Progenitor cell of endocrine pancreas (in vitro differentiated cells): ENCODE measurements around the gene SLC16A13. TPM values are rescaled to one million over a fixed set of nuclear protein-coding genes. Genes with fewer than 3 reads are reported as not detected.
"Not testable (repeated sequence)": the region's sequence is repeated elsewhere in the genome, so short reads cannot be mapped to it uniquely, and the experiment has no call there.

Experiments used
- DNase-seq: peaks from one replicate; pipeline ENCODE4 v3.0.0; 2021; ENCODE audit warnings: low spot score; ENCODE audit not compliant: unreplicated experiment
- H3K27ac Mint-ChIP-seq: 2 replicates; pipeline ENCODE4 v1.8.0; 2021; ENCODE audit warnings: mild to moderate bottlenecking, moderate library complexity, mixed read lengths
- H3K27me3 Mint-ChIP-seq: 2 replicates; pipeline ENCODE4 v1.8.0; 2021; ENCODE audit warnings: mixed read lengths
- H3K36me3 Mint-ChIP-seq: 2 replicates; pipeline ENCODE4 v1.8.0; 2022; ENCODE audit warnings: mixed read lengths; ENCODE audit not compliant: insufficient read depth
- H3K4me1 Mint-ChIP-seq: 2 replicates; pipeline ENCODE4 v1.8.0; 2021; ENCODE audit warnings: low read depth, mixed read lengths
- H3K4me3 Mint-ChIP-seq: 2 replicates; pipeline ENCODE4 v1.8.0; 2021; ENCODE audit warnings: low read depth, mild to moderate bottlenecking, moderate library complexity, mixed read lengths
- H3K9me3 Mint-ChIP-seq: 2 replicates; pipeline ENCODE4 v1.8.0; 2021; ENCODE audit warnings: low read depth, mixed read lengths
- CTCF ChIP-seq: fragments of 200-600 bp; sonication (generic); IDR thresholded peaks from one replicate; pipeline ENCODE4 v1.5.0; 2021; ENCODE audit warnings: antibody characterized with exemption, mild to moderate bottlenecking; ENCODE audit not compliant: unreplicated experiment
- total RNA-seq: library from RNA; stranded (reverse); gene quantifications from 2 replicates; pipeline ENCODE4 v1.2.1, GENCODE V29; 2021

The SLC16A13 gene
- total RNA-seq, 1 donor from 2014 or later = 20.3 TPM

DNA sequence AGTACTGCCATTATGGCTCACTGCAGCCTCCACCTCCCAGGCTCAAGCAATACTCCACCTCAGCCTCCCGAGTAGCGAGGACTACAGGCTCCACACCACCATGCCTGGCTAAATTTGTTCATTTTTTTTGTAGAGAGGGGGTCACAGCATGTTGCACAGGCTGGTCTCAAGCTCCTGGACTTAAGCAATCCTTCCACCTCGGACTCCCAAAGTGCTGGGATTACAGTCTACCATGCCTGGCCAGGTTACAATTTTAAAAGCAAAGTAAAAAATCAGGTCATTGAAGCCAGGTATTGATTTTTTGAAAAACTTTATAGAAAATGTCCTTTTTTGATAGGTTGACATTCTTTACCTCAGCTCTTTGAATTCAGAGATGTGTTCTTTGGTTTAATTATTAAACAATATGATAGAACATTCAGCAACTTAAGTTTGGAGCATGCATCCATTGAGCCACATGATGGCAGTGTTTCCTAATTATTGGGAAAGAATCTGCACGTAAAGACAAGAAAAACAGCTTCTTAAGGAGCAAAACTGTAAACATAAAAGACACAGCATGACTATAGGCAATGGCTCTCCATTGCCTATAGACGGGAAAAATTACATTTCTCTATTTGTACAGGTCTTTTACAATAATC lies 9.8 kb downstream of the SLC16A13 start:
- H3K27ac Mint-ChIP-seq = peak overlapping the region; percentile 92
- DNase-seq = no peak
- no peaks in the 10 kb centered on the region for H3K36me3 Mint-ChIP-seq

DNA sequence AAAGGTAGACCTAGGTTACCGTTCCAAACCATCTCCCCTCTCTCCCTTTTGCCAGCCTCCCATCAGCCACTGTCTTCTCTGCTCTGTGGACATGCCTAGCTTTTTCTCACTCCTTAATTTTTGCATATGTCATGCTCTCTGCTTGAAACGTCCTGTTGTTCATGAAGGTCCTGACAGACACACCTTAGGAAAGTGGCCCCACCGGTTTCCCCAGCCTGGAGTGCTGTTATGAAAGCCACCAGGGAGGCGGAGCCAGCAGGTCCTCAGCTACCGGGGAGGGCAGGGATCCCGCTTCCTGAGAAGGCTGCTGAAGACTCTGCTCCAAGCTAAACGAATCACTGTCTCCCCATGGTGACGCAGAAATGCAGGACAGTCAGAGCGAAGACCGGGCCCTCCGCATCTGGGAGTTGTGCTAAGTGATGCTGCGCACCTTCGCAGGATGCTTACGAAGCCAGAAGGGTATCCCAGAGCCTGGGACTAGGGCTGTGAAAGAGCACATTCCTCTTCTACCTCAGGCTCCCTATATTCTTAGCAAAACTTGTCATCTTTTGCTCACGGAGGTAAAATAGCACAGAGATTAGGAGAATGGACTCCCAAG lies 10.4 kb downstream of the SLC16A13 start:
- Mint-ChIP-seq H3K4me3 (peak overlapping the region; percentile 39), H3K4me1 (peaks cover 25% of the 10 kb centered on the region), H3K36me3 (no peaks in the 10 kb centered on the region), H3K27ac (peak overlapping the region; percentile 92), H3K9me3 (no peaks in the 10 kb centered on the region), H3K27me3 (peaks cover 34% of the 10 kb centered on the region)
- DNase-seq = peak; percentile 43
- peak; percentile 13 for TF ChIP-seq CTCF

More for the DNA sequence above, 9.8 kb downstream of the SLC16A13 start:
- Mint-ChIP-seq H3K4me1 (peaks cover 25% of the 10 kb centered on the region), H3K27me3 (peaks cover 38% of the 10 kb centered on the region), H3K9me3 (no peaks in the 10 kb centered on the region), H3K4me3 (peak overlapping the region; percentile 39)
- TF ChIP-seq CTCF = peak; percentile 91

DNA sequence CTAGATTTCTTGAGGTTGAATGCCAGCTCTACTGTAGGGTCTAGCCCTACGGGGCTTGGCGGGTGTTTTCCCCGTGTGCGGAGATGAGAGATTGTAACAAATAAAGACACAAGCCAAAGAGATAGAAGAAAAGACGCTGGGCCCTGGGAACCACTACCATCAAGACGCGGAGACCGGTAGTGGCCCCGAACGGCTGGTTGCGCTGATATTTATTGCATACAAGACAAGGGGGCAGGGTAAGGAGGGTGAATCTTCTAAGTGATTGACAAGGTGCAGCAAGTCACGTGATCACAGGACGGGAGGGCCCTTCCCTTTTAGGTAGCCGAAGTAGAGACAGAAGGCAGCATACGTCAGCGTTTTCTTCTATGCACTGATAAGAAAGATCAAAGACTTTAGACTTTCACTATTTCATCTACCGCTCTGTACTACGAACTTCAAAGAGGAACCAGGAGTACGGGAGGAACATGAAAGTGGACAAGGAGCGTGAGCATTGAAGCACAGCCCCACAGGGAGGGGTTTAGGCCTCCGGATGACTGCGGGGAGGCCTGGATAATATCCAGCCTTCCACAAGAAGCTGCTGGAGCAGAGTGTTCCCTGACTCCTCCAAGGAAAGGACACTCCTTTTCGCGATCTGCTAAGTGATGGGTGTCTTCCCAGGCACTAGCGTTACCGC lies 11.0 kb downstream of the SLC16A13 start:
- not testable (repeated sequence) for H3K27ac Mint-ChIP-seq, DNase-seq, H3K9me3 Mint-ChIP-seq, H3K36me3 Mint-ChIP-seq
- H3K4me3 Mint-ChIP-seq = peak overlapping the region; percentile 39
- peaks cover 28% of the 10 kb centered on the region for H3K27me3 Mint-ChIP-seq
- peaks cover 25% of the 10 kb centered on the region for H3K4me1 Mint-ChIP-seq

DNA sequence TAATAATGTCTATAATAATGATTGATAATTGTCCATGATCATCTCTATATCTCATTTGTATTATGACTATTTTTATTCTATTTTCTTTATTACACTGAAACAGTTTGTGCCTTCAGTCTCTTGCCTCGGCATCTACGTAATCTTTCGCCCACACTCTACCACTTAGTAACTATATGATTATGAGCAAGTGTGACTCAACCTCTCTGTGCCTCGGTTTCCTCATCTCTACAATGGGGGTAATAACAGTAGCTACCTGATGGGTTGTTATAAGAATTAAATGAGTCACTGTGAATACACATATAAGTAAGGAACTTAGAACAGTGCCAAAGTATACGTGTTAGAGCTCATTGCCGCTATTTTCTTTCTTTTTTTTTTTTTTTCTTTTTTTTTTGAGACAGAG lies 11.8 kb downstream of the SLC16A13 start:
- no peak for DNase-seq
- no peaks in the 10 kb centered on the region for H3K36me3 Mint-ChIP-seq
- H3K4me3 Mint-ChIP-seq = no peak overlapping the region
- H3K27ac Mint-ChIP-seq = no peak overlapping the region
- peaks cover 21% of the 10 kb centered on the region for H3K27me3 Mint-ChIP-seq
- TF ChIP-seq CTCF = no peak
- H3K9me3 Mint-ChIP-seq = no peaks in the 10 kb centered on the region
- peaks cover 25% of the 10 kb centered on the region for H3K4me1 Mint-ChIP-seq

DNA sequence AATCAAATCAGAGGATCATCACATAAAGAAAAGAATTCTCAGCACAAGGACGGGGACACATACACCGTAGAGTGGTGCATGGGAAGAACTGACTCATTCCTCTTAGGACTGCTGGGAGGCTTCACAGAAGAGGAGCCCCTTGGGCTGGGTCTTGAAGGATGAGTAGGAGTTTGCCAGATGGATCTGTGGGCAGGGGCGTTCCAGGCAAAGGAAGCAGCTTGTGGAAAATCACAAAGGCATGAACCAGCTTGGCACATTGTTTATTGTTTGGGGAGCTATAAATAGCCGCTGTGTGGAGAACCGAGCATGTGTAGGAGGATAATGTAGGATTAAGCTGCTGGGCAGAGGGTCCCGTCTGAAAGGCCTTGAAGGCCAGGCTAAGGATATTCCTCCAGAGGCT lies 13.2 kb downstream of the SLC16A13 start:
- peaks cover 23% of the 10 kb centered on the region for H3K4me1 Mint-ChIP-seq
- peaks cover 14% of the 10 kb centered on the region for H3K27me3 Mint-ChIP-seq
- no peak overlapping the region for H3K4me3 Mint-ChIP-seq
- DNase-seq = no peak
- H3K27ac Mint-ChIP-seq = no peak overlapping the region
- no peak for TF ChIP-seq CTCF
- H3K9me3 Mint-ChIP-seq = no peaks in the 10 kb centered on the region
- no peaks in the 10 kb centered on the region for H3K36me3 Mint-ChIP-seq

DNA sequence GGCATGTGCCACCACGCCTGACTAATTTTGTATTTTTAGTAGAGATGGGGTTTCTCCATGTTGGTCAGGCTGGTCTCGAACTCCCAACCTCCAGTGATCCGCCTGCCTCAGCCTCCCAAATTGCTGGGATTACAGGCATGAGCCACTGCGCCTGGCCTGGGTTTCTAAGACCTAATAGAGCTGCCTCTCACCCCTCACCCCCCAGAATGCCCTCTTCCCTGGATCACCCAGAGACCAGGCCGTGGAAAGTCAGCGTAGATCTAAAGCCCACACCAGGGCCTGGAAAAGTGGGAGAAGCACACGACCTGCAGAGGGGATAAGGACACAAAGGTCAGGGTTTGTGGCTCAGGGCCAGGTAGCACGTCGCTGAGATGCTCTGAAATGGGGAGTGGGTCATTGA lies 14.8 kb downstream of the SLC16A13 start:
- H3K36me3 Mint-ChIP-seq, H3K4me3 Mint-ChIP-seq, DNase-seq, H3K27ac Mint-ChIP-seq, H3K9me3 Mint-ChIP-seq: not testable (repeated sequence)
- H3K27me3 Mint-ChIP-seq = peaks cover 12% of the 10 kb centered on the region
- peaks cover 15% of the 10 kb centered on the region for H3K4me1 Mint-ChIP-seq
